Measurements from ENCODE around the gene RPTOR. TPM values are rescaled to one million over a fixed set of nuclear protein-coding genes. Genes with fewer than 3 reads are reported as not detected.
A peak's percentile ranks its signal among the peaks of the same experiment; 100 is the strongest.

Gene RPTOR
- total RNA-seq, 1 experiment from 2014 or later = 66.7 TPM

DNA sequence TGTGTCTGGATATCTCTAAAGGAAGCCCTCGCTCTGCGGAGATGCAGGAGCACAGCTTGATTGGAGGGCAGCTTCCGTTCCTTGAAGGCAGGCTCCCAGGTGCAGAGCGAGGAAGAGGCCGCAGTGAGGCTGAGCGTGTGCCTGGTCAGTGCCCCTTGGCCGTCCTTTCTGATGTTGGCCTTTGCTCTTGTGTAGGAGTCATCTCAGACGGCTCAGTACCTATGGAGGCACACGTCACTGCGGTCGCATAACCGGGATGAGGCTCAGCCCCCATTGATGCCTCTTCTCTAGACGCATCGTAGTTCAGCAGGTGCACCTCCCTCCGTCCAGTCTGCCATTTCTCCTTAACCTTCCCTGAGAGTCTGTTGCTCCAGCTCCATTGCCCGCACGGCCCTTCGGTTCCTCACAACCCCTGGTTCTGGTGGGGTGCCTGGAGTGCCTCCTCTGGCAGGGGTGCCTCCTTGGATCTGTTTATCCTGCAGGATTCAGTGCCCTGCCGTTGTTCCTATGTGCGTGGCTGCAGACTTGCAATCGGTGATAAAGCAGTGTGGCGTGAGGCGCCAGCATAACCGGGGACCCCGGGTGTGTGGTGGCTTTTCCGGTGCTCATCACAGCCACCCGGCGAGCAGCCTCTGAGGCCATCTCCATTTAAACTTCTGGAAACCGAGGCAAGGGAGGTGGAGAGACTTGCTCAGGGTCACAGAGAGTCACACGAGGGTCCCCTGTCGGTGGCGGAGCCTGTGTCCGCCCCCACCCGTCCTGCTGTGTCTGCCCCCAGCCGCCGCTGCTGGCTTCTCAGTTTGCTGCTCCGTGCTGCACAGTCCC, 258.2 kb downstream of the RPTOR start:
- peaks cover 1% of the 10 kb centered on the region for H3K36me3 ChIP-seq (ENCODE audit: control insufficient read depth, insufficient read depth, low read length)
- POLR2A ChIA-PET = no interaction called here
- TF ChIP-seq, protein P1, sequence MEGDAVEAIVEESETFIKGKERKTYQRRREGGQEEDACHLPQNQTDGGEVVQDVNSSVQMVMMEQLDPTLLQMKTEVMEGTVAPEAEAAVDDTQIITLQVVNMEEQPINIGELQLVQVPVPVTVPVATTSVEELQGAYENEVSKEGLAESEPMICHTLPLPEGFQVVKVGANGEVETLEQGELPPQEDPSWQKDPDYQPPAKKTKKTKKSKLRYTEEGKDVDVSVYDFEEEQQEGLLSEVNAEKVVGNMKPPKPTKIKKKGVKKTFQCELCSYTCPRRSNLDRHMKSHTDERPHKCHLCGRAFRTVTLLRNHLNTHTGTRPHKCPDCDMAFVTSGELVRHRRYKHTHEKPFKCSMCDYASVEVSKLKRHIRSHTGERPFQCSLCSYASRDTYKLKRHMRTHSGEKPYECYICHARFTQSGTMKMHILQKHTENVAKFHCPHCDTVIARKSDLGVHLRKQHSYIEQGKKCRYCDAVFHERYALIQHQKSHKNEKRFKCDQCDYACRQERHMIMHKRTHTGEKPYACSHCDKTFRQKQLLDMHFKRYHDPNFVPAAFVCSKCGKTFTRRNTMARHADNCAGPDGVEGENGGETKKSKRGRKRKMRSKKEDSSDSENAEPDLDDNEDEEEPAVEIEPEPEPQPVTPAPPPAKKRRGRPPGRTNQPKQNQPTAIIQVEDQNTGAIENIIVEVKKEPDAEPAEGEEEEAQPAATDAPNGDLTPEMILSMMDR (IDR thresholded peaks at IDR 0.05; ENCODE audit: insufficient read depth in 1 of 2, low read depth in 1 of 2, low read length in 1 of 2, severe bottlenecking in 1 of 2, unreplicated experiment in 1 of 2) = no peak

DNA sequence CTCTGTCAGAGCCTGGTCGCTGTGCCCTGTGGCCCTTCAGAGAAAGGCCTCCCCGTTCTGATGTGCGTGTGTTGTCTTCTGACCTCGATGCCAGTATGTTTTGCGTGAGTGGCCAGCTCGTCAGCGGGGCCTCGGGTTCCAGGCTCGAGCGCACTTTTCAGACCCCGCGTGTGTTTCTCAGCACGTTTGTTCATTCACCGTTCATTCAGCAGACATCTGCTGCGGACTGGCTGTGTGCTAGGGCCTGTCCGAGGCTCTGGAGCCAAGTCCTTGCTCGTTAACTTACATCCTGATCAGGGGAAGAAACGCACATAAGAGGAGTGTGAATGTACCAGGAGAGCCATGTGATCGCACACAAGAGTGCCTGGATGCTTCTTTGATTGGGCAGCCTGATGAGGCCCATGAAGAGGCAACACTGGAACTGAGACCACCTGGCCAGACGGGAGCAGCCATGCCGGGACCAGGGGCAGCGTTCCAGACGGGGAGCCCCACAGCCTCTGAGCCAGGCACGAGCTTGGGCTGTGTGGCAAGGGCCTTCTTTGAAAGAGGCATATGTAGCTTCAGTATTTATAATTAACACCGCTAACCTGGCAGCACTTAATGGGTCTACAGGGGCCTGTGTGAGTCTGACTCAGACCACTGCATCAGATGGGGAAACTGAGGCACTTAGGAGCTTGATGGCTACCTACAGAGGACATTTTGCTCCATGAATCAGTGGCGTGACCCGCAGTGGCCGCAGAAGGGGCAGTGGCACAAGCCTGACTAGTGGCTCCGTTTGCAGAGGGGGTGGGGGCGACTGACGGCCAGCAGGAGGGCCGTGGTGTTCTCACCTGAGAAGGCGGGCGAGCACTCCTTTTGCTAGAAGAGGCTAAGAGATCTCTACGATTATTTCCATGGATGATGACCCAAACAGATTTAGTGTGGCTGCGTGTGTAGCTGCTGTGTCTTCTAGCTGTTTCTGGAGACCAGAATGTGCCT, 259.1 kb downstream of the RPTOR start:
- Mint-ChIP-seq H3K9me3 (ENCODE audit: unreplicated experiment) (peaks cover 21% of the 10 kb centered on the region), H3K4me1 (ENCODE audit: low read depth, unreplicated experiment) (no peaks in the 10 kb centered on the region), H3K36me3 (ENCODE audit: insufficient read depth, unreplicated experiment) (peaks cover 22% of the 10 kb centered on the region), H3K27ac (ENCODE audit: unreplicated experiment) (no peak overlapping the region), H3K4me3 (ENCODE audit: unreplicated experiment) (no peak overlapping the region), H3K27me3 (ENCODE audit: insufficient read depth, unreplicated experiment) (no peaks in the 10 kb centered on the region)
- no peaks in the 10 kb centered on the region for H3K9me3 ChIP-seq
- POLR2A ChIA-PET = no interaction called here
- peaks cover 1% of the 10 kb centered on the region for H3K36me3 ChIP-seq (ENCODE audit: control insufficient read depth, insufficient read depth, low read length)
- TF ChIP-seq, protein P1 (IDR thresholded peaks at IDR 0.05; ENCODE audit: insufficient read depth in 1 of 2, low read depth in 1 of 2, low read length in 1 of 2, severe bottlenecking in 1 of 2, unreplicated experiment in 1 of 2) = no peak
- H3K27me3 ChIP-seq (replicated peaks; ENCODE audit: control insufficient read depth, insufficient read depth, low read length) = no peaks in the 10 kb centered on the region
- peak in 1 of 2 experiments; percentile 21 for DNase-seq
- no peak overlapping the region for H3K4me3 ChIP-seq (ENCODE audit: low read depth, low read length)
- intact Hi-C loops (cut with micrococcal nuclease; ENCODE audit: unreplicated experiment) = no loop called here
- CTCF ChIA-PET = no interaction called here
- H3K4me1 ChIP-seq = no peaks in the 10 kb centered on the region
- no TSS peak for BruUV-seq (replicated peaks)

More for the DNA sequence above, 258.2 kb downstream of the RPTOR start:
- intact Hi-C loops (cut with micrococcal nuclease; ENCODE audit: unreplicated experiment) = no loop called here
- Histone ChIP-seq H3K9me3 (no peaks in the 10 kb centered on the region), H3K4me3 (ENCODE audit: low read depth, low read length) (no peak overlapping the region), H3K4me1 (no peaks in the 10 kb centered on the region), H3K27me3 (replicated peaks; ENCODE audit: control insufficient read depth, insufficient read depth, low read length) (no peaks in the 10 kb centered on the region)
- H3K4me1 Mint-ChIP-seq (ENCODE audit: low read depth, unreplicated experiment) = no peaks in the 10 kb centered on the region
- no peak overlapping the region for H3K27ac Mint-ChIP-seq (ENCODE audit: unreplicated experiment)
- peak in 1 of 2 experiments; percentile 25 for DNase-seq
- peaks cover 19% of the 10 kb centered on the region for H3K9me3 Mint-ChIP-seq (ENCODE audit: unreplicated experiment)
- CTCF ChIA-PET = no interaction called here
- no peaks in the 10 kb centered on the region for H3K27me3 Mint-ChIP-seq (ENCODE audit: insufficient read depth, unreplicated experiment)
- no peak overlapping the region for H3K4me3 Mint-ChIP-seq (ENCODE audit: unreplicated experiment)
- peaks cover 26% of the 10 kb centered on the region for H3K36me3 Mint-ChIP-seq (ENCODE audit: insufficient read depth, unreplicated experiment)
- BruUV-seq (replicated peaks) = no TSS peak

DNA sequence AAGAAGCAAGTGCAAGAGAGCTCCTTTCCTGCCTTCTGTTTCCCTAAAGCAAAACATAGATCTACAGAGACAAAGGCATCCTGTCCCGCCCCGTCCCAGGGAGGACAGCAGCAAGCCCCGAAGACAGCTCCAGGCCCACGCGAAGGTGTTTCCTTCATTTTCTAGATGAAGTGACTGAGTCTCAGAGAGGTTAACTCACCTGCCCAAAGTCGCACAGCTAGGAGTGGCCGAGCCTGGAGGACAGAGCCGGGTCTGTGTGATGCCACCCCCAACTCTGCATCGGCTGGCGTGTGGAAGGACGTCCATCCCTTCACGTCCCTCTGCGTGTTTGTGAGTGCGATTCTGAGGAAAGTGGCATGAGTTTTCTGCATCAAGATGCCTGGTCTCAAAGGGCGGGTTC, 259.8 kb downstream of the RPTOR start:
- TF ChIP-seq, protein P1 (IDR thresholded peaks at IDR 0.05; ENCODE audit: insufficient read depth in 1 of 2, low read depth in 1 of 2, low read length in 1 of 2, severe bottlenecking in 1 of 2, unreplicated experiment in 1 of 2) = no peak
- BruUV-seq (replicated peaks) = no TSS peak
- H3K9me3 ChIP-seq = no peaks in the 10 kb centered on the region
- peaks cover 21% of the 10 kb centered on the region for H3K9me3 Mint-ChIP-seq (ENCODE audit: unreplicated experiment)
- CTCF ChIA-PET = no interaction called here
- no peaks in the 10 kb centered on the region for H3K27me3 Mint-ChIP-seq (ENCODE audit: insufficient read depth, unreplicated experiment)
- H3K4me1 ChIP-seq = no peaks in the 10 kb centered on the region
- H3K36me3 ChIP-seq (ENCODE audit: control insufficient read depth, insufficient read depth, low read length) = no peaks in the 10 kb centered on the region; the same call in none of the 2 replicates
- no peak overlapping the region for H3K27ac Mint-ChIP-seq (ENCODE audit: unreplicated experiment)
- H3K27me3 ChIP-seq (replicated peaks; ENCODE audit: control insufficient read depth, insufficient read depth, low read length) = no peaks in the 10 kb centered on the region
- peaks cover 22% of the 10 kb centered on the region for H3K36me3 Mint-ChIP-seq (ENCODE audit: insufficient read depth, unreplicated experiment)
- H3K4me3 ChIP-seq (ENCODE audit: low read depth, low read length) = no peak overlapping the region
- POLR2A ChIA-PET = no interaction called here
- peak in 1 of 2 experiments; percentile 9 for DNase-seq
- H3K4me3 Mint-ChIP-seq (ENCODE audit: unreplicated experiment) = no peak overlapping the region
- intact Hi-C loops (cut with micrococcal nuclease; ENCODE audit: unreplicated experiment) = no loop called here
- H3K4me1 Mint-ChIP-seq (ENCODE audit: low read depth, unreplicated experiment) = no peaks in the 10 kb centered on the region
